Neural progenitor cell (in vitro differentiated cells): ENCODE results near the gene SCAF8.

ENCODE experiments used
- EZH2 ChIP-seq: fragments of 200-600 bp; sonication (generic); IDR thresholded peaks from 2 replicates; pipeline ENCODE4 v1.6.1; 2017; ENCODE audit warnings: antibody characterized with exemption, mild to moderate bottlenecking, moderate library complexity
- EZH2phosphoT487 ChIP-seq: fragments of 200-600 bp; sonication (generic); IDR thresholded peaks from 2 replicates; pipeline ENCODE4 v1.6.1; 2017; ENCODE audit warnings: antibody characterized with exemption
- TF ChIP-seq, protein P1 (sequence below): fragments of 200-600 bp; sonication (generic); IDR thresholded peaks from 2 replicates; pipeline ENCODE4 v1.5.1; 2017; ENCODE audit warnings: antibody characterized with exemption, mild to moderate bottlenecking

DNA sequence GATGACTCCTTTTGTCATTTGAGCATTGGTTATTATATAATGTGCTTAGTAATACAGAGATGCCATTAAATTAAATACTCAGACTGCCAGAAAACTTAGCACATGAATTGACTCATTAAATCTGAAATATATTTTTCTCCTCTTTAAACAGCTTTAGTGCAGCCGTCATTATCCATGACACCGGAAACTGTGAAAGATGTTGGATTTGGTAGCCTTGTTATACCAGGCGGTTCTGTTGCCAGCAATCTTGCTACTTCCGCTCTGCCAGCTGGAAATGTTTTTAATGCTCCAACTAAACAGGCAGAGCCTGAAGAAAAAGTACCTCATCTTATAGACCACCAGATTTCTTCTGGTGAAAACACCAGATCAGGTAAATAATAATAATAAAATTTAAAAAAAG, 97.6 kb downstream of the SCAF8 start:
- TF ChIP-seq, protein P1, sequence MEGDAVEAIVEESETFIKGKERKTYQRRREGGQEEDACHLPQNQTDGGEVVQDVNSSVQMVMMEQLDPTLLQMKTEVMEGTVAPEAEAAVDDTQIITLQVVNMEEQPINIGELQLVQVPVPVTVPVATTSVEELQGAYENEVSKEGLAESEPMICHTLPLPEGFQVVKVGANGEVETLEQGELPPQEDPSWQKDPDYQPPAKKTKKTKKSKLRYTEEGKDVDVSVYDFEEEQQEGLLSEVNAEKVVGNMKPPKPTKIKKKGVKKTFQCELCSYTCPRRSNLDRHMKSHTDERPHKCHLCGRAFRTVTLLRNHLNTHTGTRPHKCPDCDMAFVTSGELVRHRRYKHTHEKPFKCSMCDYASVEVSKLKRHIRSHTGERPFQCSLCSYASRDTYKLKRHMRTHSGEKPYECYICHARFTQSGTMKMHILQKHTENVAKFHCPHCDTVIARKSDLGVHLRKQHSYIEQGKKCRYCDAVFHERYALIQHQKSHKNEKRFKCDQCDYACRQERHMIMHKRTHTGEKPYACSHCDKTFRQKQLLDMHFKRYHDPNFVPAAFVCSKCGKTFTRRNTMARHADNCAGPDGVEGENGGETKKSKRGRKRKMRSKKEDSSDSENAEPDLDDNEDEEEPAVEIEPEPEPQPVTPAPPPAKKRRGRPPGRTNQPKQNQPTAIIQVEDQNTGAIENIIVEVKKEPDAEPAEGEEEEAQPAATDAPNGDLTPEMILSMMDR, result no peak
- TF ChIP-seq EZH2 (no peak), EZH2phosphoT487 (no peak)
